ENCODE data around the gene CLTC.

Gene CLTC

DNA sequence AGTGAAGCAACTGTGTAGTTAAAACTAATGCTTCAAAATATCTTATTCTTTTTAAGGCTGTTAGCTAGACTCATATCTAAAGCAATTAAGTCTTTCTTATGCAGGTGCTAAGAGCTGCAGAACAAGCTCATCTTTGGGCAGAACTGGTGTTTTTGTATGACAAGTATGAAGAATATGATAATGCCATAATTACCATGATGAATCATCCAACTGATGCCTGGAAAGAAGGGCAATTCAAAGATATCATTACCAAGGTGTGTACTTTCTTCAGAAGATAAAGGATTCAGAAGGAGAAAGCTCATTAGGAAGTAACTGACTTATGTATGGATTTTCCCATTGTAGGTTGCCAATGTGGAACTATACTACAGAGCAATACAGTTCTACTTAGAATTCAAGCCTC lies 63.6 kb downstream of the CLTC start:
- Histone ChIP-seq H3K4me1 (ENCODE audit: insufficient read depth, low read length, poor library complexity, severe bottlenecking) (no peaks in the 10 kb centered on the region), H3F3A (ENCODE audit: low read depth) (no peaks in the 10 kb centered on the region), H3K9me2 (replicated peaks; ENCODE audit: low read depth, low read length) (no peaks in the 10 kb centered on the region), H2AFZ (ENCODE audit: low read length) (no peak overlapping the region), H3K79me2 (ENCODE audit: insufficient read depth, low read length) (0 out of 2 replicates have a peak, but pooled peaks cover under 1% of the 10 kb centered on the region), H3K9me3 (ENCODE audit: insufficient read depth, low read depth, low read length) (no peaks in the 10 kb centered on the region), H3K27me3 (ENCODE audit: insufficient read depth, low read length, poor library complexity, severe bottlenecking) (no peaks in the 10 kb centered on the region), H4K20me1 (ENCODE audit: insufficient read depth, low read length, poor library complexity, severe bottlenecking) (peaks cover 4% of the 10 kb centered on the region), H3K36me3 (ENCODE audit: insufficient read depth, low read length) (peaks cover 96% of the 10 kb centered on the region), H3K4me2 (ENCODE audit: low read depth, low read length, poor library complexity, severe bottlenecking) (no peak overlapping the region), H3K9ac (ENCODE audit: low read depth, low read length, poor library complexity, severe bottlenecking) (no peak overlapping the region), H3K4me3 (ENCODE audit: low read length, poor library complexity, severe bottlenecking) (no peak overlapping the region)
- TF ChIP-seq EZH2phosphoT487 (IDR thresholded peaks at IDR 0.05; ENCODE audit: borderline replicate concordance) = no peak
- TF ChIP-seq, protein P1, sequence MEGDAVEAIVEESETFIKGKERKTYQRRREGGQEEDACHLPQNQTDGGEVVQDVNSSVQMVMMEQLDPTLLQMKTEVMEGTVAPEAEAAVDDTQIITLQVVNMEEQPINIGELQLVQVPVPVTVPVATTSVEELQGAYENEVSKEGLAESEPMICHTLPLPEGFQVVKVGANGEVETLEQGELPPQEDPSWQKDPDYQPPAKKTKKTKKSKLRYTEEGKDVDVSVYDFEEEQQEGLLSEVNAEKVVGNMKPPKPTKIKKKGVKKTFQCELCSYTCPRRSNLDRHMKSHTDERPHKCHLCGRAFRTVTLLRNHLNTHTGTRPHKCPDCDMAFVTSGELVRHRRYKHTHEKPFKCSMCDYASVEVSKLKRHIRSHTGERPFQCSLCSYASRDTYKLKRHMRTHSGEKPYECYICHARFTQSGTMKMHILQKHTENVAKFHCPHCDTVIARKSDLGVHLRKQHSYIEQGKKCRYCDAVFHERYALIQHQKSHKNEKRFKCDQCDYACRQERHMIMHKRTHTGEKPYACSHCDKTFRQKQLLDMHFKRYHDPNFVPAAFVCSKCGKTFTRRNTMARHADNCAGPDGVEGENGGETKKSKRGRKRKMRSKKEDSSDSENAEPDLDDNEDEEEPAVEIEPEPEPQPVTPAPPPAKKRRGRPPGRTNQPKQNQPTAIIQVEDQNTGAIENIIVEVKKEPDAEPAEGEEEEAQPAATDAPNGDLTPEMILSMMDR (conservative IDR thresholded peaks at IDR 0.05; ENCODE audit: low read length) = no peak

GRCh38 chr17:59684967-59685366 lies 65.3 kb downstream of the CLTC start:
- H3K4me3 ChIP-seq (ENCODE audit: low read length, poor library complexity, severe bottlenecking) = no peak overlapping the region
- peaks cover 95% of the 10 kb centered on the region for H3K36me3 ChIP-seq (ENCODE audit: insufficient read depth, low read length)
- no peaks in the 10 kb centered on the region for H3K27me3 ChIP-seq (ENCODE audit: insufficient read depth, low read length, poor library complexity, severe bottlenecking)
- H3F3A ChIP-seq (ENCODE audit: low read depth) = no peaks in the 10 kb centered on the region
- TF ChIP-seq, protein P1 (conservative IDR thresholded peaks at IDR 0.05; ENCODE audit: low read length) = no peak
- TF ChIP-seq EZH2phosphoT487 (IDR thresholded peaks at IDR 0.05; ENCODE audit: borderline replicate concordance) = no peak
- no peaks in the 10 kb centered on the region for H3K9me2 ChIP-seq (replicated peaks; ENCODE audit: low read depth, low read length)
- H3K79me2 ChIP-seq (ENCODE audit: insufficient read depth, low read length) = peaks cover 4% of the 10 kb centered on the region; the same call in 1 of the 2 replicates
- peaks cover 9% of the 10 kb centered on the region for H4K20me1 ChIP-seq (ENCODE audit: insufficient read depth, low read length, poor library complexity, severe bottlenecking)
- H3K9ac ChIP-seq (ENCODE audit: low read depth, low read length, poor library complexity, severe bottlenecking) = no peak overlapping the region
- H3K4me2 ChIP-seq (ENCODE audit: low read depth, low read length, poor library complexity, severe bottlenecking) = no peak overlapping the region
- no peaks in the 10 kb centered on the region for H3K4me1 ChIP-seq (ENCODE audit: insufficient read depth, low read length, poor library complexity, severe bottlenecking)
- no peaks in the 10 kb centered on the region for H3K9me3 ChIP-seq (ENCODE audit: insufficient read depth, low read depth, low read length)
- H2AFZ ChIP-seq (ENCODE audit: low read length) = no peak overlapping the region

- H3K36me3 ChIP-seq (ENCODE audit: insufficient read depth, low read length) = peaks cover 87% of the 10 kb centered on the region
- H2AFZ ChIP-seq (ENCODE audit: low read length) = no peak overlapping the region
- no peak overlapping the region for H3K4me2 ChIP-seq (ENCODE audit: low read depth, low read length, poor library complexity, severe bottlenecking)
- H3F3A ChIP-seq (ENCODE audit: low read depth) = no peaks in the 10 kb centered on the region
- no peak overlapping the region for H3K9ac ChIP-seq (ENCODE audit: low read depth, low read length, poor library complexity, severe bottlenecking)
- peaks cover 9% of the 10 kb centered on the region for H4K20me1 ChIP-seq (ENCODE audit: insufficient read depth, low read length, poor library complexity, severe bottlenecking)
- H3K4me1 ChIP-seq (ENCODE audit: insufficient read depth, low read length, poor library complexity, severe bottlenecking) = no peaks in the 10 kb centered on the region
- no peak overlapping the region for H3K4me3 ChIP-seq (ENCODE audit: low read length, poor library complexity, severe bottlenecking)
- no peaks in the 10 kb centered on the region for H3K9me2 ChIP-seq (replicated peaks; ENCODE audit: low read depth, low read length)
- H3K27me3 ChIP-seq (ENCODE audit: insufficient read depth, low read length, poor library complexity, severe bottlenecking) = no peaks in the 10 kb centered on the region
- H3K9me3 ChIP-seq (ENCODE audit: insufficient read depth, low read depth, low read length) = no peaks in the 10 kb centered on the region
- H3K79me2 ChIP-seq (ENCODE audit: insufficient read depth, low read length) = peaks cover 4% of the 10 kb centered on the region; the same call in 1 of the 2 replicates
- no peak for TF ChIP-seq EZH2phosphoT487 (IDR thresholded peaks at IDR 0.05; ENCODE audit: borderline replicate concordance)
- TF ChIP-seq, protein P1 (conservative IDR thresholded peaks at IDR 0.05; ENCODE audit: low read length) = no peak
These were observed 68.3 kb downstream of the CLTC start for GRCh38 chr17:59688008-59688407.

All from Loucy (cell line).